PC-9 (cell line): Measurements from ENCODE around the gene SELENBP1. TPM values are rescaled to one million over a fixed set of nuclear protein-coding genes. Genes with fewer than 3 reads are reported as not detected.

Experiments
- BruUV-seq: library from RNA; stranded (reverse); fragments of 400-500 nt; replicated peaks from 2 replicates; lab custom pipeline; 2021; lab: Mats Ljungman, UMichigan
- CTCF ChIA-PET: fragments of 300-600 bp; sonication (Branson Sonifier 250); formaldehyde crosslinking; loops from one replicate; lab custom pipeline; 2022; ENCODE audit warnings: antibody characterized with exemption; lab: Charles Lee
- POLR2A ChIA-PET: fragments of 300-600 bp; sonication (Branson Sonifier 250); formaldehyde crosslinking; loops from one replicate; lab custom pipeline; 2022; ENCODE audit warnings: antibody characterized with exemption; ENCODE audit not compliant: unreplicated experiment; lab: Charles Lee
- DNase-seq, 2 experiments: peaks; one replicate each; pipeline versions ENCODE4 v3.0.0 to v3.0.0-alpha.2; 2015 to 2022; ENCODE audit warnings: mixed read lengths in 1 of 2
- H2AFZ ChIP-seq: fragments of 200-600 bp; sonication (generic); 2 replicates; pipeline ENCODE4 v1.8.1; 2017; ENCODE audit warnings: antibody characterized with exemption
- H3F3A ChIP-seq: fragments of 200-600 bp; sonication (generic); 2 replicates; pipeline ENCODE4 v1.8.1; 2017; ENCODE audit warnings: antibody characterized with exemption, mild to moderate bottlenecking, low read depth; ENCODE audit not compliant: insufficient read depth
- H3K27ac ChIP-seq: fragments of 200-600 bp; sonication (generic); 2 replicates; pipeline ENCODE4 v1.6.1; 2016; ENCODE audit warnings: mixed run types
- H3K27me3 ChIP-seq: fragments of 200-600 bp; sonication (generic); 2 replicates; pipeline ENCODE4 v1.6.1; 2016; ENCODE audit warnings: low read depth, mixed run types; ENCODE audit not compliant: insufficient read depth
- H3K36me3 ChIP-seq: fragments of 200-600 bp; sonication (generic); 2 replicates; pipeline ENCODE4 v1.6.1; 2016; ENCODE audit warnings: low read depth, mixed run types
- H3K4me1 ChIP-seq: fragments of 200-600 bp; sonication (generic); replicated peaks from 2 replicates; pipeline ENCODE4 v1.6.1; 2016; ENCODE audit warnings: mixed run types; ENCODE audit not compliant: insufficient read depth
- H3K4me2 ChIP-seq: fragments of 200-600 bp; sonication (generic); 2 replicates; pipeline ENCODE4 v1.6.1; 2017; ENCODE audit warnings: mixed run types
- H3K4me3 ChIP-seq: fragments of 200-600 bp; sonication (generic); 2 replicates; pipeline ENCODE4 v1.6.1; 2016; ENCODE audit warnings: mixed run types
- H3K79me2 ChIP-seq: fragments of 200-600 bp; sonication (generic); 2 replicates; pipeline ENCODE4 v1.6.1; 2017; ENCODE audit warnings: low read depth, mixed run types
- H3K9me2 ChIP-seq: fragments of 200-600 bp; sonication (generic); 2 replicates; pipeline ENCODE4 v1.8.1; 2017; ENCODE audit warnings: mild to moderate bottlenecking; ENCODE audit not compliant: insufficient read depth
- H3K9me3 ChIP-seq: fragments of 200-600 bp; sonication (generic); 2 replicates; pipeline ENCODE4 v1.8.1; 2016; ENCODE audit warnings: low read depth; ENCODE audit not compliant: insufficient read depth
- H4K20me1 ChIP-seq: fragments of 200-600 bp; sonication (generic); 2 replicates; pipeline ENCODE4 v1.8.1; 2017; ENCODE audit not compliant: insufficient read depth
- EZH2 ChIP-seq: fragments of 200-600 bp; sonication (generic); IDR thresholded peaks from 2 replicates; pipeline ENCODE4 v1.8.0; 2017; ENCODE audit warnings: antibody characterized with exemption, low read depth
- intact Hi-C: fragments of 100-400 bp; cut with micrococcal nuclease; formaldehyde crosslinking; loops from one replicate; pipeline ENCODE4 v1.10.0; 2022; ENCODE audit not compliant: unreplicated experiment
- total RNA-seq: library from RNA; stranded (reverse); gene quantifications from 2 replicates; pipeline ENCODE4 v1.2.3, GENCODE V29; 2021
- TF ChIP-seq, protein P1 (sequence below): fragments of 200-600 bp; sonication (generic); conservative IDR thresholded peaks from 2 replicates; pipeline ENCODE4 v1.6.1; 2017; ENCODE audit warnings: mixed run types, antibody characterized with exemption, mild to moderate bottlenecking, moderate library complexity

Gene SELENBP1
- total RNA-seq, 1 experiment from 2014 or later, result 11.3 TPM

DNA sequence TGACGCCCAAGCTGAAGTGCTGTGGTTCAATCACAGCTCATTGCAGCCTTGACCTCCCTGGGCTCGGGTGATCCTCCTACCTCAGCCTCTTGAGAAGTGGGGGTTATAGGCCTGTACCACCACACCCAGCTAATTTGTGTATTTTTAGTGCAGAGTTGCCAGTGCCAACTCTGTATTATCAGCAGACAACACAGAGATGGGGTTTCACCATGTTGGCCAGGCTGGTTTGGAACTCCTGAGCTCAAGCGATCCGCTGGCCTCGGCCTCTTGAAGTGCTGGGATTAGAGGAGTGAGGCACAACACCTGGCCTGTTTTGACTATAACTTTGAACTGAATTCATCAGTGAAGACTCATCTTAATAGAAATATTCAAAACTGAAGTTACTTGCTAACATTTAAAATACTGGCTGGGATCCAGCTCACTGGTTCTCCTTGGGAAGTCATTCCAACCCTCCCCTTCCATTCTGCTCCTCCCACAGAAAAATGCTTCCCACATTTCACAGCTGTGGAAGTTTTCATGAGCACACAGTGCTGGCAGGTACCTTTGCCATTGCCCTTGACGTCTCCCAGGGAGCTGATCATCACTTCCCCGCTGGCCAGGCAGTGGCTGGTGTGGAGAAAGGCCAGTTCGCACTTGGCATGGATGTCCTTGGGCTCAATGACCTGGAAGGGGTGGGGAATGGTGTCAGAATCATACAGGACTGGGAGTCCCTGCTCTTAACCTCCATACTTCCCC is 4.7 kb downstream of the SELENBP1 start:
- no peak overlapping the region for H3K4me3 ChIP-seq
- H3K27me3 ChIP-seq, result no peaks in the 10 kb centered on the region
- ChIA-PET CTCF (interaction anchor here (0.5 kb wide), 1 partner anchor 65 kb away, joined by 3 read pairs; no protein-coding TSS in a partner anchor), POLR2A (interaction anchor here (0.5 to 0.6 kb wide), 2 partner anchors 20 to 62 kb away, joined by 5 to 6 read pairs; no protein-coding TSS in a partner anchor)
- H3K4me1 ChIP-seq, result no peaks in the 10 kb centered on the region; the same call in 1 of the 2 replicates
- H3K79me2 ChIP-seq, result no peaks in the 10 kb centered on the region
- H3K27ac ChIP-seq, result no peak overlapping the region
- H3F3A ChIP-seq, result peaks cover 5% of the 10 kb centered on the region; the same call in 1 of the 2 replicates
- H2AFZ ChIP-seq, result no peak overlapping the region
- H4K20me1 ChIP-seq, result no peaks in the 10 kb centered on the region
- intact Hi-C loops, result no loop called here
- H3K9me2 ChIP-seq, result no peaks in the 10 kb centered on the region
- no peaks in the 10 kb centered on the region for H3K36me3 ChIP-seq
- TF ChIP-seq, protein P1, sequence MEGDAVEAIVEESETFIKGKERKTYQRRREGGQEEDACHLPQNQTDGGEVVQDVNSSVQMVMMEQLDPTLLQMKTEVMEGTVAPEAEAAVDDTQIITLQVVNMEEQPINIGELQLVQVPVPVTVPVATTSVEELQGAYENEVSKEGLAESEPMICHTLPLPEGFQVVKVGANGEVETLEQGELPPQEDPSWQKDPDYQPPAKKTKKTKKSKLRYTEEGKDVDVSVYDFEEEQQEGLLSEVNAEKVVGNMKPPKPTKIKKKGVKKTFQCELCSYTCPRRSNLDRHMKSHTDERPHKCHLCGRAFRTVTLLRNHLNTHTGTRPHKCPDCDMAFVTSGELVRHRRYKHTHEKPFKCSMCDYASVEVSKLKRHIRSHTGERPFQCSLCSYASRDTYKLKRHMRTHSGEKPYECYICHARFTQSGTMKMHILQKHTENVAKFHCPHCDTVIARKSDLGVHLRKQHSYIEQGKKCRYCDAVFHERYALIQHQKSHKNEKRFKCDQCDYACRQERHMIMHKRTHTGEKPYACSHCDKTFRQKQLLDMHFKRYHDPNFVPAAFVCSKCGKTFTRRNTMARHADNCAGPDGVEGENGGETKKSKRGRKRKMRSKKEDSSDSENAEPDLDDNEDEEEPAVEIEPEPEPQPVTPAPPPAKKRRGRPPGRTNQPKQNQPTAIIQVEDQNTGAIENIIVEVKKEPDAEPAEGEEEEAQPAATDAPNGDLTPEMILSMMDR, result no peak
- TF ChIP-seq EZH2, result no peak
- H3K4me2 ChIP-seq, result no peak overlapping the region
- no peaks in the 10 kb centered on the region for H3K9me3 ChIP-seq
- no peak for DNase-seq
- no TSS peak for BruUV-seq

DNA sequence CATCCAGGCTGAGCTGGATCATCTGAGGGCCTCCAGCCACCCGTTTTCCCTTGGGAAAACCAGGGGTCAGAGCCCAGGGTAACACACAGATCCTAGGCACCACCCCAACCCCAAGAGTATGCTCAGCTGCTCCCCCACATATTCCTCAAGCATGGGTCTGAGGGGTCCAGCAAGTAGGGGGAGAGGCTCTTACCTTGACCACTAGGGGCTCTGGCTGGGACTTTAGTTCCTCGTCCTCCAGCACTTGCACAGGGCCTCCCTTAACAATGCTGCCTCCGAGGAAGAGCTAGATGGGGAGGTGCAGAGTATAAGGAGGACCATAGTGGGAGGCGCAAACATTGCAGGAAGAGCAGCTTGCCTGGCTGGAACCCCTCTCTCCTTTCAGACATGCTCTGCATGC is 7.5 kb downstream of the SELENBP1 start:
- Histone ChIP-seq H3K9me2 (no peaks in the 10 kb centered on the region), H3K79me2 (no peaks in the 10 kb centered on the region), H3K27ac (no peak overlapping the region), H3K4me1 (no peaks in the 10 kb centered on the region), H3K9me3 (peaks cover 8% of the 10 kb centered on the region), H3F3A (no peaks in the 10 kb centered on the region), H3K36me3 (no peaks in the 10 kb centered on the region), H3K4me2 (no peak overlapping the region), H4K20me1 (no peaks in the 10 kb centered on the region), H2AFZ (no peak overlapping the region), H3K4me3 (no peak overlapping the region), H3K27me3 (no peaks in the 10 kb centered on the region)
- no peak for DNase-seq
- CTCF ChIA-PET, result no interaction called here
- no peak for TF ChIP-seq EZH2
- TF ChIP-seq, protein P1, result no peak
- BruUV-seq, result no TSS peak
- intact Hi-C loops, result no loop called here
- POLR2A ChIA-PET, result no interaction called here

DNA sequence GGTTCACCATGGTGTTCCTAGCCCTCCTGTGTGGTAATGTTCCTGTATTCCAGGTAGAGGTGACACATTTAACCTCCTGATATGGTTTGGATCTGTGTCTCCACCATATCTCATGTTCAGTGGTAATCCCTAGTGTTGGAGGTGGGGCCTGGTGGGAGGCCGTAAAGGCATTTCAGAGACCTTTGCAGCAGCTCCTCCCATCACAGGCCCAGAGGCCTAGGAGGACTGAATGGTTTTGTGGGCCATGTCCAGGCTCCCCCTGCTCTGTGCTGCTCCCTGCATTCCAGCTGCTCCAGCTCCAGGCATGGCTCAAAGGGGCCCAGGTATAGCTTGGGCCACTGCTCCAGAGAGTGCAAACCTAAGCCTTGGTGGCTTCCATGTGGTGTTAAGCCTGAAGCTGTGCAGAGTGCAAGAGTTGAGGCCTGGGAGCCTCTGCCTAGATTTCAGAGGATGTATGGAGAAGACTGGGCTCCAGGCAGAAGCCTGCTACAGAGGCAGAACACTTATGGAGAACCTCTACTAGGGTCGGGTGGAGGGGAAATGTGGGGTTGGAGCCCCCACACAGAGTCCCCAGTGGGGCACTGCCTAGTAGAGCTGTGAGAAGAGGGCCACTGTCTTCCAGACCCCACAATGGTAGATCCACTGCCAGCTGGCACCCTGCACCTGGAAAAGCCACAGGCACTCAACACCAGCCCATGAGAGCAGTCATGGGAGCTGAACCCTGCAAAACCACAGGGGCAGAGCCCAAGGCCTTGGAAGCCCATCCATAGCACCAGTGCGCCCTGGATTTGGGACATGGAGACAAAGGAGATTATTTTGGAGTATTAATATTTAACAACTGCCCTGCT is 10.0 kb downstream of the SELENBP1 start:
- ChIA-PET CTCF (no interaction called here), POLR2A (no interaction called here)
- H3K4me1 ChIP-seq, result no peaks in the 10 kb centered on the region
- no peak overlapping the region for H2AFZ ChIP-seq
- H3K27ac ChIP-seq, result no peak overlapping the region
- TF ChIP-seq EZH2, result no peak
- TF ChIP-seq, protein P1, result no peak
- no peak overlapping the region for H3K4me3 ChIP-seq
- no peak overlapping the region for H3K4me2 ChIP-seq
- H3K79me2 ChIP-seq, result no peaks in the 10 kb centered on the region
- no peak for DNase-seq
- peaks cover 8% of the 10 kb centered on the region for H3K9me3 ChIP-seq
- H4K20me1 ChIP-seq, result no peaks in the 10 kb centered on the region
- BruUV-seq, result no TSS peak
- no peaks in the 10 kb centered on the region for H3K36me3 ChIP-seq
- no peaks in the 10 kb centered on the region for H3K27me3 ChIP-seq
- H3K9me2 ChIP-seq, result no peaks in the 10 kb centered on the region
- intact Hi-C loops, result no loop called here
- H3F3A ChIP-seq, result no peaks in the 10 kb centered on the region
